Upper lobe of right lung (tissue), 1 donor: ENCODE results near the gene DNAH2. TPM values are rescaled to one million over a fixed set of nuclear protein-coding genes. Genes with fewer than 3 reads are reported as not detected.

Experiments used
- ATAC-seq: fragments of 200-7000 bp; cut with Tn5 transposase; one replicate; pipeline ENCODE4 v1.9.1; 2020; ENCODE audit warnings: mild to moderate bottlenecking, moderate library complexity
- DNase-seq: peaks from one replicate; pipeline ENCODE4 v3.0.0-alpha.2; 2020
- H3K27ac ChIP-seq: fragments of 200-600 bp; one replicate; pipeline ENCODE4 v1.8.0; 2022
- H3K27me3 ChIP-seq: fragments of 200-600 bp; one replicate; pipeline ENCODE4 v1.8.0; 2022; ENCODE audit warnings: mild to moderate bottlenecking
- H3K36me3 ChIP-seq: fragments of 200-600 bp; one replicate; pipeline ENCODE4 v1.8.0; 2022
- H3K4me1 ChIP-seq: fragments of 200-600 bp; one replicate; pipeline ENCODE4 v1.8.0; 2022
- H3K4me3 ChIP-seq: fragments of 200-600 bp; one replicate; pipeline ENCODE4 v1.8.0; 2022; ENCODE audit warnings: mild to moderate bottlenecking
- H3K9me3 ChIP-seq: fragments of 200-600 bp; one replicate; pipeline ENCODE4 v1.8.0; 2022
- intact Hi-C: fragments of 100-400 bp; cut with DNase I; formaldehyde crosslinking; loops from one replicate; pipeline ENCODE4 v1.11.0; 2022
- total RNA-seq: library from RNA; stranded (reverse); fragmentation: NEBNext Ultra II Directional; extraction: Animal tissue kit (Norgen Biotek cat#: 25700); gene quantifications from one replicate; pipeline ENCODE4 v1.2.1, GENCODE V29; 2021
- TF ChIP-seq, protein P1 (sequence below): fragments of 200-600 bp; IDR thresholded peaks from one replicate; pipeline ENCODE4 v1.8.0; 2022; ENCODE audit warnings: antibody characterized with exemption
- donor health status: DM: no; HTN: yes; CAD: no; lungs with severe emphysema.

The DNAH2 gene
- total RNA-seq, 1 donor from 2014 or later, result 0.58 TPM

DNA sequence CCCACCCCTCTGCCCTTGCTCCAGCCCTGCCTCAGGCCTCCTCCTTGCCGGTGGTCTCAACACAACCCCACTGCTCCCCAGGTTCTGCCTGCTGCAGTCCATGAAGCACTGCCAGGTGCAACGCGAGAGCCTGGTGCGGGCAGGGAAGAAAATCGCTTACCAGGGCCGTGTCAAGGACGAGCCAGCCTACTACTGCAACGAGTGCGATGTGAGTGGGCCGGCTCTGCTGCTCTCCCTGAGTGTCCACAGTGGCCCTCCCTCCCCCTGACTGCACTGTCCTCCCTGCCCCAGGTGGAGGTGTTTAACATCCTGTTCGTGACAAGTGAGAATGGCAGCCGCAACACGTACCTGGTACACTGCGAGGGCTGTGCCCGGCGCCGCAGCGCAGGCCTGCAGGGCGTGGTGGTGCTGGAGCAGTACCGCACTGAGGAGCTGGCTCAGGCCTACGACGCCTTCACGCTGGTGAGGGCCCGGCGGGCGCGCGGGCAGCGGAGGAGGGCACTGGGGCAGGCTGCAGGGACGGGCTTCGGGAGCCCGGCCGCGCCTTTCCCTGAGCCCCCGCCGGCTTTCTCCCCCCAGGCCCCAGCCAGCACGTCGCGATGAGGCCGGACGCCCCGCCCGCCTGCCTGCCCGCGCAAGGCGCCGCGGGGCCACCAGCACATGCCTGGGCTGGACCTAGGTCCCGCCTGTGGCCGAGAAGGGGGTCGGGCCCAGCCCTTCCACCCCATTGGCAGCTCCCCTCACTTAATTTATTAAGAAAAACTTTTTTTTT lies 135.6 kb downstream of the DNAH2 start:
- no peaks in the 10 kb centered on the region for H3K9me3 ChIP-seq
- intact Hi-C loops, result no loop called here

DNA sequence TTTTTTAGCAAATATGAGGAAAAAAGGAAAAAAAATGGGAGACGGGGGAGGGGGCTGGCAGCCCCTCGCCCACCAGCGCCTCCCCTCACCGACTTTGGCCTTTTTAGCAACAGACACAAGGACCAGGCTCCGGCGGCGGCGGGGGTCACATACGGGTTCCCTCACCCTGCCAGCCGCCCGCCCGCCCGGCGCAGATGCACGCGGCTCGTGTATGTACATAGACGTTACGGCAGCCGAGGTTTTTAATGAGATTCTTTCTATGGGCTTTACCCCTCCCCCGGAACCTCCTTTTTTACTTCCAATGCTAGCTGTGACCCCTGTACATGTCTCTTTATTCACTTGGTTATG lies 136.1 kb downstream of the DNAH2 start:
- H3K4me3 ChIP-seq, result no peak overlapping the region
- H3K27me3 ChIP-seq, result no peaks in the 10 kb centered on the region
- intact Hi-C loops, result no loop called here
- DNase-seq, result no peak
- H3K4me1 ChIP-seq, result peaks cover 24% of the 10 kb centered on the region
- no peaks in the 10 kb centered on the region for H3K9me3 ChIP-seq
- no peak for ATAC-seq
- TF ChIP-seq, protein P1, sequence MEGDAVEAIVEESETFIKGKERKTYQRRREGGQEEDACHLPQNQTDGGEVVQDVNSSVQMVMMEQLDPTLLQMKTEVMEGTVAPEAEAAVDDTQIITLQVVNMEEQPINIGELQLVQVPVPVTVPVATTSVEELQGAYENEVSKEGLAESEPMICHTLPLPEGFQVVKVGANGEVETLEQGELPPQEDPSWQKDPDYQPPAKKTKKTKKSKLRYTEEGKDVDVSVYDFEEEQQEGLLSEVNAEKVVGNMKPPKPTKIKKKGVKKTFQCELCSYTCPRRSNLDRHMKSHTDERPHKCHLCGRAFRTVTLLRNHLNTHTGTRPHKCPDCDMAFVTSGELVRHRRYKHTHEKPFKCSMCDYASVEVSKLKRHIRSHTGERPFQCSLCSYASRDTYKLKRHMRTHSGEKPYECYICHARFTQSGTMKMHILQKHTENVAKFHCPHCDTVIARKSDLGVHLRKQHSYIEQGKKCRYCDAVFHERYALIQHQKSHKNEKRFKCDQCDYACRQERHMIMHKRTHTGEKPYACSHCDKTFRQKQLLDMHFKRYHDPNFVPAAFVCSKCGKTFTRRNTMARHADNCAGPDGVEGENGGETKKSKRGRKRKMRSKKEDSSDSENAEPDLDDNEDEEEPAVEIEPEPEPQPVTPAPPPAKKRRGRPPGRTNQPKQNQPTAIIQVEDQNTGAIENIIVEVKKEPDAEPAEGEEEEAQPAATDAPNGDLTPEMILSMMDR, result no peak
- peaks cover 47% of the 10 kb centered on the region for H3K36me3 ChIP-seq
- H3K27ac ChIP-seq, result no peak overlapping the region

More for the DNA sequence above, 135.6 kb downstream of the DNAH2 start:
- peak; percentile 65 for DNase-seq
- Histone ChIP-seq H3K4me1 (peaks cover 19% of the 10 kb centered on the region), H3K4me3 (no peak overlapping the region), H3K27me3 (no peaks in the 10 kb centered on the region), H3K36me3 (peaks cover 52% of the 10 kb centered on the region), H3K27ac (no peak overlapping the region)
- TF ChIP-seq, protein P1, result no peak
- ATAC-seq, result no peak

DNA sequence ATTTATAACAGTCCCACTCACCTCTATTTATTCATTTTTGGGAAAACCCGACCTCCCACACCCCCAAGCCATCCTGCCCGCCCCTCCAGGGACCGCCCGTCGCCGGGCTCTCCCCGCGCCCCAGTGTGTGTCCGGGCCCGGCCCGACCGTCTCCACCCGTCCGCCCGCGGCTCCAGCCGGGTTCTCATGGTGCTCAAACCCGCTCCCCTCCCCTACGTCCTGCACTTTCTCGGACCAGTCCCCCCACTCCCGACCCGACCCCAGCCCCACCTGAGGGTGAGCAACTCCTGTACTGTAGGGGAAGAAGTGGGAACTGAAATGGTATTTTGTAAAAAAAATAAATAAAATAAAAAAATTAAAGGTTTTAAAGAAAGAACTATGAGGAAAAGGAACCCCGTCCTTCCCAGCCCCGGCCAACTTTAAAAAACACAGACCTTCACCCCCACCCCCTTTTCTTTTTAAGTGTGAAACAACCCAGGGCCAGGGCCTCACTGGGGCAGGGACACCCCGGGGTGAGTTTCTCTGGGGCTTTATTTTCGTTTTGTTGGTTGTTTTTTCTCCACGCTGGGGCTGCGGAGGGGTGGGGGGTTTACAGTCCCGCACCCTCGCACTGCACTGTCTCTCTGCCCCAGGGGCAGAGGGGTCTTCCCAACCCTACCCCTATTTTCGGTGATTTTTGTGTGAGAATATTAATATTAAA lies 136.7 kb downstream of the DNAH2 start:
- H3K9me3 ChIP-seq, result no peaks in the 10 kb centered on the region
- H3K36me3 ChIP-seq, result peaks cover 41% of the 10 kb centered on the region
- no peak for ATAC-seq
- H3K4me1 ChIP-seq, result peaks cover 28% of the 10 kb centered on the region
- H3K4me3 ChIP-seq, result peak overlapping the region; percentile 73
- intact Hi-C loops, result no loop called here
- H3K27ac ChIP-seq, result no peak overlapping the region
- H3K27me3 ChIP-seq, result no peaks in the 10 kb centered on the region
- TF ChIP-seq, protein P1, result no peak
- peak; percentile 61 for DNase-seq

DNA sequence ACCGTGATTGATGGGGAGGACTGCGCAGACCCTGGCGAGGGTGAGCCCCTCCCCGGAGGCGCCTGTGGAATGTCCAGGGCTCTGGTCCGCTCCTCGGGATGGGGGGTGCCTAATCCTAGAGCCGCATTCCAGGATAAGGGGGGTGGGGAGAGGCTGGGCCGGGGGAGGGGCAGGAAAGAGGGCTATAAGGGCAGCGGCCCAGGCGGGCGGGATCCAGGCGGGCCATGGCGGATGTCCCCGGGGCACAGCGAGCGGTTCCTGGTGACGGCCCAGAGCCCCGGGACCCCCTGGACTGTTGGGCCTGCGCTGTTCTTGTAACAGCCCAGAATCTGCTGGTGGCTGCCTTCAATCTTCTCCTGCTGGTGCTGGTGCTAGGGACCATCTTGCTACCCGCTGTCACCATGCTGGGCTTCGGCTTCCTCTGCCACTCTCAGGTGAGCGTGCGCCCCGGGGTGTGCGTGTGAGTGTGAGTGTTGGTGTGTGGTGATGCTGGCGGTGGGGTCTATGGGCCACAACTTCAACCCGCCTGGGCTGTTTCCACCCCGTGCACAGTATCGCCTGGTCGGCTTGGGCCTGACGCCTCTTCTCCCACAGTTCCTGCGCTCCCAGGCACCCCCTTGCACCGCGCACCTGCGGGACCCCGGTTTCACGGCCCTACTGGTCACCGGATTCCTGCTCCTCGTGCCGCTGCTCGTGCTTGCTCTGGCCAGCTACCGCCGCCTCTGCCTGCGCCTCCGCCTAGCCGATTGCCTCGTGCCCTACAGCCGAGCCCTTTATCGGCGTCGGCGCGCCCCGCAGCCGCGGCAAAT lies 137.5 kb downstream of the DNAH2 start, which contains the start of gene TMEM88:
Gene TMEM88, plus strand, starts transcription at position 216 of the 809 bp plus-strand sequence. Its CDS starts 9 bp downstream, at position 225.
- Histone ChIP-seq H3K4me3 (peak within 1 kb of the TSS; percentile 73), H3K27me3 (no peaks in the 10 kb centered on the region), H3K9me3 (no peaks in the 10 kb centered on the region), H3K4me1 (peaks cover 28% of the 10 kb centered on the region), H3K27ac (peak within 1 kb of the TSS; percentile 89), H3K36me3 (peaks cover 33% of the 10 kb centered on the region)
- peak; percentile 65 for DNase-seq
- intact Hi-C loops, result no loop called here
- ATAC-seq, result no peak
- TF ChIP-seq, protein P1, result no peak

DNA sequence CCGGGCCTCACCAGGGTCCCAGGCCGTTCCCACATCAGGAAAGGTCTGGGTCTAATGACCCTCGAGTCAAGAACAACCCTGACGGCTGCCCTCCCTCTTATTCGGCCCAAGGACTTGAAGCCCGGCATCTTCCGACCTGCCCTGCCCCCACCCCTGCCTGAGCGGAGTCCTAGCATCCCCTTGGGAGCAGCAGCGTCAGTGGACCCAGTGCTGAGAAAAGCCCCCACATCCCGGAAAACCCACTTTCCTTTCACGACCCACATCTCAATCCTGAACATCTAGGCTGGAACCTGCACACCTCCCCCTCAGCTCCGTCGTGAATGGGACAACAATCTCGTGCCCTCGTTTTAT lies 138.1 kb downstream of the DNAH2 start:
- no peak for ATAC-seq
- no peak for DNase-seq
- H3K36me3 ChIP-seq, result peaks cover 27% of the 10 kb centered on the region
- H3K27ac ChIP-seq, result peak overlapping the region; percentile 89
- TF ChIP-seq, protein P1, result no peak
- H3K4me1 ChIP-seq, result peaks cover 28% of the 10 kb centered on the region
- intact Hi-C loops, result no loop called here
- no peaks in the 10 kb centered on the region for H3K27me3 ChIP-seq
- no peaks in the 10 kb centered on the region for H3K9me3 ChIP-seq
- peak overlapping the region; percentile 73 for H3K4me3 ChIP-seq
